Calu3 (cell line): Measurements from ENCODE around the gene RBBP5. TPM values are rescaled to one million over a fixed set of nuclear protein-coding genes. Genes with fewer than 3 reads are reported as not detected.

ENCODE experiments used
- BruUV-seq: library from RNA; stranded (reverse); fragments of 400-500 nt; replicated peaks from 2 replicates; lab custom pipeline; 2021; lab: Mats Ljungman, UMichigan
- CTCF ChIA-PET: fragments of 300-600 bp; sonication (Branson Sonifier 250); formaldehyde crosslinking; loops from one replicate; lab custom pipeline; 2022; ENCODE audit warnings: antibody characterized with exemption; lab: Charles Lee
- DNase-seq: peaks from one replicate; pipeline ENCODE4 v3.0.0; 2022
- H3K27ac Mint-ChIP-seq: one replicate; pipeline ENCODE4 v1.8.0; 2022; ENCODE audit warnings: mixed read lengths; ENCODE audit not compliant: unreplicated experiment
- H3K27me3 Mint-ChIP-seq: one replicate; pipeline ENCODE4 v1.8.0; 2022; ENCODE audit warnings: mixed read lengths; ENCODE audit not compliant: unreplicated experiment
- H3K36me3 Mint-ChIP-seq: one replicate; pipeline ENCODE4 v1.8.0; 2022; ENCODE audit warnings: mild to moderate bottlenecking, moderate library complexity, mixed read lengths; ENCODE audit not compliant: insufficient read depth, unreplicated experiment
- H3K4me1 Mint-ChIP-seq: one replicate; pipeline ENCODE4 v1.8.0; 2022; ENCODE audit warnings: mild to moderate bottlenecking, low read depth, mixed read lengths; ENCODE audit not compliant: unreplicated experiment
- H3K4me3 Mint-ChIP-seq: one replicate; pipeline ENCODE4 v1.8.0; 2022; ENCODE audit warnings: mild to moderate bottlenecking, low read depth, moderate library complexity, mixed read lengths; ENCODE audit not compliant: unreplicated experiment
- H3K9me3 Mint-ChIP-seq: one replicate; pipeline ENCODE4 v1.8.0; 2022; ENCODE audit warnings: low read depth, mixed read lengths; ENCODE audit not compliant: unreplicated experiment
- intact Hi-C: fragments of 100-400 bp; cut with micrococcal nuclease; formaldehyde crosslinking; loops from one replicate; pipeline ENCODE4 v1.10.0; 2022; ENCODE audit not compliant: unreplicated experiment
- total RNA-seq: library from RNA; stranded (reverse); gene quantifications from 2 replicates; pipeline ENCODE4 v1.2.3, GENCODE V29; 2022
- TF ChIP-seq, protein P1 (sequence below): fragments of 200-600 bp; IDR thresholded peaks from one replicate; pipeline ENCODE4 v1.8.0; 2022; ENCODE audit warnings: antibody characterized with exemption; ENCODE audit not compliant: unreplicated experiment

Gene RBBP5
- total RNA-seq, 1 experiment from 2014 or later: 22.0 TPM

DNA sequence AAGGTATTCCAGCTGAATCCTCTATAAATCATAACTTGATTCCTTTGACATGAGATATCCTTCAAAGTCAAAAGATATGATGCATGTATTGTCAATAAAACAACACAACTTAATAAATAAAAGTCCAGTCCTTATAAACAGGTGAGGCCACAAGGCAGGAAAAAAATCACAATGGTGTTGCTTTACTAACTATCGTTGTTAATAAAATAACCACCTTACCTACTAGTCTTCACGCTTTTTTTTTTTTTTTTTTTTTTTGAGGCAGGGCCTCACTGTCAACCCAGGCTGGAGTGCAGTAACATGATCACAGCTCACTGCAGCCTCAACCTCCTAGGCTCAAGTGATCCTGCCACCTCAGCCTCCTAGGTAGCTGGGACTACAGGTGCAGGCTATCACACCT lies 37.4 kb downstream of the RBBP5 start, which contains the start of gene TMEM81:
TMEM81 (minus strand) TSS at position 101 of the 400 bp plus-strand sequence. CDS start 140 bp downstream, outside the sequence.
- no peak for DNase-seq
- Mint-ChIP-seq H3K4me3 (no peak within 1 kb of the TSS), H3K9me3 (no peaks in the 10 kb centered on the region), H3K27me3 (no peaks in the 10 kb centered on the region), H3K4me1 (no peaks in the 10 kb centered on the region), H3K27ac (no peak within 1 kb of the TSS), H3K36me3 (peaks cover 22% of the 10 kb centered on the region)
- CTCF ChIA-PET: interaction anchor here (0.6 kb wide), 1 partner anchor 338 kb away, joined by 5 read pairs; no protein-coding TSS in a partner anchor
- BruUV-seq: no TSS peak
- intact Hi-C loops: no loop called here
- TF ChIP-seq, protein P1, sequence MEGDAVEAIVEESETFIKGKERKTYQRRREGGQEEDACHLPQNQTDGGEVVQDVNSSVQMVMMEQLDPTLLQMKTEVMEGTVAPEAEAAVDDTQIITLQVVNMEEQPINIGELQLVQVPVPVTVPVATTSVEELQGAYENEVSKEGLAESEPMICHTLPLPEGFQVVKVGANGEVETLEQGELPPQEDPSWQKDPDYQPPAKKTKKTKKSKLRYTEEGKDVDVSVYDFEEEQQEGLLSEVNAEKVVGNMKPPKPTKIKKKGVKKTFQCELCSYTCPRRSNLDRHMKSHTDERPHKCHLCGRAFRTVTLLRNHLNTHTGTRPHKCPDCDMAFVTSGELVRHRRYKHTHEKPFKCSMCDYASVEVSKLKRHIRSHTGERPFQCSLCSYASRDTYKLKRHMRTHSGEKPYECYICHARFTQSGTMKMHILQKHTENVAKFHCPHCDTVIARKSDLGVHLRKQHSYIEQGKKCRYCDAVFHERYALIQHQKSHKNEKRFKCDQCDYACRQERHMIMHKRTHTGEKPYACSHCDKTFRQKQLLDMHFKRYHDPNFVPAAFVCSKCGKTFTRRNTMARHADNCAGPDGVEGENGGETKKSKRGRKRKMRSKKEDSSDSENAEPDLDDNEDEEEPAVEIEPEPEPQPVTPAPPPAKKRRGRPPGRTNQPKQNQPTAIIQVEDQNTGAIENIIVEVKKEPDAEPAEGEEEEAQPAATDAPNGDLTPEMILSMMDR: no peak

DNA sequence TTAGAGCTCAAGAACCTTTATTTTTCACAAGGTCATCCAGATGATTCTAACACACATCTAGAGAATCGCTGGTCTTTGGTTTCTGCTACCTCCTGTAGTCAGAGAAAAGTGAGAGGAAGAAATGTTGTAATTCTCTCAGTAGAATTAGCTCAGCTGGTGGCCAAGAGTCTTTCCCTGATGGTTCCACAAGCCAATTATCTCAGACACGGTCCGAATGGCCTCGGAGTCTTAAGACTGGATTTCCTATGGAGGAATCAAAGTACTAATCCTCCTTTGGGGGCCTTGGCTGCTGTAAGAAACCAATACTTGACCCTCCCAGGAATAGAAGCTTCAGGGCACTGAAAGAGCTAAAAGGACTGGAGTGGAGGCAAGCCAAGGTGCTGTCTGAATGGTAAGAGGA lies 39.3 kb downstream of the RBBP5 start:
- no peak for DNase-seq
- BruUV-seq: no TSS peak
- Mint-ChIP-seq H3K4me3 (no peak overlapping the region), H3K36me3 (peaks cover 12% of the 10 kb centered on the region), H3K27me3 (no peaks in the 10 kb centered on the region), H3K9me3 (no peaks in the 10 kb centered on the region), H3K27ac (no peak overlapping the region), H3K4me1 (no peaks in the 10 kb centered on the region)
- CTCF ChIA-PET: interaction anchor here (2.4 kb wide), 1 partner anchor 21 kb away, joined by 6 read pairs; no protein-coding TSS in a partner anchor
- intact Hi-C loops: no loop called here
- TF ChIP-seq, protein P1: no peak

DNA sequence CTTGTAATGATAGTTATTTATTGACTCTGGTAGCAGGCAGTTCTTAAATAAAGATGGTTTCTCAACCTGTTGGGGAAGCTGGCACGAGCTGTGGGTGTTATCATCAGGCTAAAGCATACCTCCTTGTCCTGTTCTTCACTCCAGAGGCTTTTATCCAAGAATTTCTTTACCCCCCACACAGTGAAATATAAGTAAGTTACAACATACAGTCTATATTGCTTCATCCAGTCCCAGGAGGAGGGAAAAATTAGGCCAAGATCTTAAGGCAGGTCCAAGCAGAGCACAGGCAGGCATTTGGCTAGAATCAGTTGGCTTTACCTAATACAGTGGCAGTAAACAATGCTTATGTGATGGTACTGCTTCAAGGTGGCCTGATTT lies 43.9 kb downstream of the RBBP5 start:
- BruUV-seq: no TSS peak
- no peaks in the 10 kb centered on the region for H3K27me3 Mint-ChIP-seq
- intact Hi-C loops: no loop called here
- no peak for DNase-seq
- CTCF ChIA-PET: no interaction called here
- no peaks in the 10 kb centered on the region for H3K4me1 Mint-ChIP-seq
- no peaks in the 10 kb centered on the region for H3K9me3 Mint-ChIP-seq
- no peak overlapping the region for H3K27ac Mint-ChIP-seq
- TF ChIP-seq, protein P1: no peak
- no peaks in the 10 kb centered on the region for H3K36me3 Mint-ChIP-seq
- H3K4me3 Mint-ChIP-seq: no peak overlapping the region

DNA sequence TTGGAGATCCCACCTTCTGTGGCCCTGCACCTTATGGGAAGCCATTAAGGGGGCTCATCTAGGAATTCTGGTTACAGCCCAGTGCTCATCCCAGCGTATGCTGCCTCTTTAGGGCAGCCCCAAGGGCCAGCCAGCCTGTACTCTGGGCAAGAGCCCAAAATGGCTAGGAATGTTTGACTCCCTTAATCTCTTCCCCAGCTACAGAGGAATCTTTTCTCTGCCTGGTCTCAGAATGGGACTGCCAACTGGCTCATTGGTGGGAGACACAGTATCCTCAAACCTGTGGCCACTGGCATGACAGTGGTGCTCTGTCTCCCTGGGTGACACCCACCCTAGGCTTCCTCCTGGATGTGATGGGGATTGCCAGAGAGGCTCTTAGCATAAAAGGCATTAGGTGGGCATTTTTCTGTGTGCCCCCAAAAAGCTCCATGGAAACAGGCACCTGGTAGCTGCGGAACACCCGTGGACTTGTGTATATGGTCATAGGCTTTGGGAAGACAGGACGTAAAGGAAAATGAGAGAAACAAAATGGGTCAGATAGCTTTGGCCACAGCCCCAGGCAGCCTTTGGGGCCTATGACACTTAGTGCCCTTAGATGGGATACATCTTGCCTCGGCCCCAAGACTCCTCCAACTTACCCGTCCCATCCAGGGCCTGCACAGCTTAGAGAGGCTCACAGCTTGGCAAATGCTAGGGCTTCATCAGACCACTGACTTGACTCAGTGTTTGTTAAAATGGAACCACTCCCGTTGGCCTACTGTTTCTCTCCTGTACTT lies 44.4 kb downstream of the RBBP5 start:
- Mint-ChIP-seq H3K27ac (no peak overlapping the region), H3K4me1 (no peaks in the 10 kb centered on the region), H3K27me3 (no peaks in the 10 kb centered on the region), H3K9me3 (no peaks in the 10 kb centered on the region), H3K4me3 (no peak overlapping the region), H3K36me3 (no peaks in the 10 kb centered on the region)
- CTCF ChIA-PET: interaction anchor here (3.1 kb wide), 1 partner anchor 16 kb away, joined by 15 read pairs; no protein-coding TSS in a partner anchor
- TF ChIP-seq, protein P1: no peak
- no peak for DNase-seq
- BruUV-seq: no TSS peak
- intact Hi-C loops: no loop called here
